HepG2 (cell line): Measurements from ENCODE around the gene FAM163A. TPM values are rescaled to one million over a fixed set of nuclear protein-coding genes. Genes with fewer than 3 reads are reported as not detected.

Experiments used
- ERF ChIP-seq: IDR thresholded peaks from 2 replicates; pipeline ENCODE4 v1.6.1; 2018; ENCODE audit warnings: missing biosample characterization, missing genetic modification reagents
- GRHL1 ChIP-seq: sonication (generic); formaldehyde crosslinking; conservative IDR thresholded peaks from 2 replicates; pipeline ENCODE4 v1.8.0; 2022; ENCODE audit warnings: missing genetic modification reagents
- JUNB ChIP-seq: sonication (generic); formaldehyde crosslinking; IDR thresholded peaks from 2 replicates; pipeline ENCODE4 v1.8.0; 2022; ENCODE audit warnings: missing genetic modification reagents, mild to moderate bottlenecking, borderline replicate concordance
- KAT2B ChIP-seq: fragments of 150-350 bp; IDR thresholded peaks from 2 replicates; pipeline ENCODE4 v1.6.1; 2014; ENCODE audit warnings: low read depth, low read length, borderline replicate concordance
- PLSCR1 ChIP-seq: sonication (generic); formaldehyde crosslinking; IDR thresholded peaks from 2 replicates; pipeline ENCODE4 v1.5.0; 2020; ENCODE audit warnings: missing genetic modification reagents, mild to moderate bottlenecking, borderline replicate concordance
- TBX3 ChIP-seq: fragments of 450-650 bp; IDR thresholded peaks from 2 replicates; pipeline ENCODE4 v1.6.1; 2017; ENCODE audit warnings: antibody characterized with exemption, mild to moderate bottlenecking, inconsistent platforms, borderline replicate concordance
- UBTF ChIP-seq: sonication (generic); formaldehyde crosslinking; IDR thresholded peaks from 2 replicates; pipeline ENCODE4 v1.4.0; 2020; ENCODE audit warnings: mild to moderate bottlenecking, missing genetic modification reagents
- YEATS2 ChIP-seq: sonication (generic); formaldehyde crosslinking; IDR thresholded peaks from 2 replicates; pipeline ENCODE4 v1.4.0; 2020; ENCODE audit warnings: missing genetic modification reagents, borderline replicate concordance
- ZBTB14 ChIP-seq: sonication (generic); formaldehyde crosslinking; IDR thresholded peaks from 2 replicates; pipeline ENCODE4 v1.4.0; 2020; ENCODE audit warnings: missing genetic modification reagents
- ZNF577 ChIP-seq: sonication (generic); formaldehyde crosslinking; IDR thresholded peaks from 2 replicates; pipeline ENCODE4 v1.4.0; 2020; ENCODE audit warnings: mild to moderate bottlenecking, low read depth, missing genetic modification reagents, borderline replicate concordance
- ZNF704 ChIP-seq: sonication (generic); formaldehyde crosslinking; IDR thresholded peaks from 2 replicates; pipeline ENCODE4 v1.8.1; 2023; ENCODE audit warnings: mild to moderate bottlenecking, inconsistent platforms, moderate library complexity, missing genetic modification reagents, borderline replicate concordance
- polyA plus RNA-seq, 8 experiments: library from polyadenylated mRNA; depleted of rRNA in 3 of 8; stranded (reverse) in 7 of 8; unstranded in 1 of 8; fragments of >200 nt; fragmentation: Illumina TruSeq in 4 of 8; extraction: Trizol in 4 of 8; gene quantifications; 2 replicates each; pipeline versions ENCODE4 v1.2.1 to v1.2.3, GENCODE V29; 2011 to 2016; ENCODE audit warnings: low read depth in 4 of 8, missing spikeins in 1 of 8, mixed read lengths in 1 of 8; ENCODE audit not compliant: insufficient read depth in 1 of 8
- total RNA-seq, 5 experiments: library from RNA; depleted of rRNA; stranded (reverse); fragments of >200 nt; fragmentation: Illumina TruSeq; extraction: Trizol; gene quantifications; 2 replicates each; pipeline ENCODE4 v1.2.3, GENCODE V29; 2016; ENCODE audit warnings: low read depth in 1 of 5

The FAM163A gene
- total and polyA plus RNA-seq, 2 of the 13 experiments (the other 11 are each of a cell fraction or from before 2014, with no cell fraction given) = not detected

GRCh38 chr1:179728271-179728670 is 14.8 kb upstream of the FAM163A start (continued):
- TF ChIP-seq UBTF (no peak), KAT2B (no peak), PLSCR1 (CRISPR knock-in tag) (no peak), ZNF704 (CRISPR knock-in tag) (no peak), TBX3 (no peak), ERF (no peak), ZNF577 (no peak), ZBTB14 (CRISPR knock-in tag) (no peak), JUNB (no peak), GRHL1 (no peak), YEATS2 (CRISPR knock-in tag) (no peak)
